ENCODE data around the gene TTC39A. TPM values are rescaled to one million over a fixed set of nuclear protein-coding genes. Genes with fewer than 3 reads are reported as not detected.

TTC39A gene
- total RNA-seq (10 to 100 TPM; 14.3 to 38.7 (median 23.2) TPM), polyA plus RNA-seq (10 to 100 TPM in 1 of 2 donors, 1 to 10 TPM in 1; 4.3 to 14.0 TPM)
- long read RNA-seq, donor 1, partial matches to known transcripts: 0 of 23 reads
- long read RNA-seq, donor 1, other reads (novel, unspliced or antisense): 22 of 23 reads
- long read RNA-seq, donor 2, partial matches to known transcripts: 7 of 30 reads
- long read RNA-seq, donor 2, other reads (novel, unspliced or antisense): 22 of 30 reads
- long read RNA-seq, donor 3, partial matches to known transcripts: 8 of 35 reads
- long read RNA-seq, donor 3, other reads (novel, unspliced or antisense): 25 of 35 reads

GRCh38 chr1:51330331-51331201, at the start of gene TTC39A:
Gene TTC39A (minus strand): TSS chr1:51330562. CDS start chr1:51330477, 85 bp downstream.
- Histone ChIP-seq H3K4me3 (peak within 1 kb of the TSS; percentile 29 to 63 (median 54)), H3K9me3 (no peaks in the 10 kb centered on the region), H3K4me1 (peaks cover 3 to 44% (median 20%) of the 10 kb centered on the region in 9 donors), H3K27ac (peak within 1 kb of the TSS; percentile 26 to 89 (median 74)), H3K36me3 (no peaks in the 10 kb centered on the region), H3K27me3 (peaks cover 0 to 27% (median 7%) of the 10 kb centered on the region in 7 donors)
- intact Hi-C loops (cut with DNase I): no loop called here
- ATAC-seq (no peak), DNase-seq (no peak)
- WGBS, 2 donors: 3 to 4% methylated on average over 55 to 87 of the region's 87 CpGs
- no peak for TF ChIP-seq CTCF (IDR thresholded peaks at IDR 0.05)

- Histone ChIP-seq H3K9me3 (peaks cover 0 to 15% (median 5%) of the 10 kb centered on the region in 11 donors), H3K4me3 (no peak overlapping the region), H3K36me3 (peaks cover 0 to 85% (median 25%) of the 10 kb centered on the region in 9 donors), H3K27ac (no peak overlapping the region), H3K4me1 (no peaks in the 10 kb centered on the region), H3K27me3 (no peaks in the 10 kb centered on the region)
- intact Hi-C loops (cut with DNase I): no loop called here
- 92 to 93% methylated on average over 6 of the region's 6 CpGs for WGBS, 2 donors
- ATAC-seq (no peak), DNase-seq (no peak)
- no peak for TF ChIP-seq CTCF (IDR thresholded peaks at IDR 0.05)
Measured at GRCh38 chr1:51378871-51379270, 48.5 kb upstream of the TTC39A start.

- Histone ChIP-seq H3K9me3 (no peaks in the 10 kb centered on the region), H3K27me3 (no peaks in the 10 kb centered on the region), H3K4me1 (no peaks in the 10 kb centered on the region), H3K36me3 (peaks cover 0 to 100% (median 36%) of the 10 kb centered on the region in 9 donors), H3K4me3 (no peak overlapping the region), H3K27ac (no peak overlapping the region)
- ATAC-seq (no peak), DNase-seq (no peak)
- intact Hi-C loops (cut with DNase I): loop anchor here in 1 of 10 donors (5.0 kb wide), 1 partner anchor 968 kb away; no protein-coding TSS in a partner anchor
- no peak for TF ChIP-seq CTCF (IDR thresholded peaks at IDR 0.05)
- WGBS, 2 donors: 90 to 95% methylated on average over 3 of the region's 3 CpGs
Measured at GRCh38 chr1:51373898-51374297, 43.5 kb upstream of the TTC39A start.

- no peak overlapping the region for H3K27ac ChIP-seq
- H3K9me3 ChIP-seq: no peaks in the 10 kb centered on the region
- no peak for DNase-seq
- H3K4me1 ChIP-seq: no peaks in the 10 kb centered on the region
- ATAC-seq: no peak
- H3K36me3 ChIP-seq: peaks cover 0 to 100% (median 36%) of the 10 kb centered on the region in 9 donors
- H3K27me3 ChIP-seq: no peaks in the 10 kb centered on the region
- intact Hi-C loops (cut with DNase I): loop anchor here in 1 of 10 donors (5.0 kb wide), 1 partner anchor 970 kb away; no protein-coding TSS in a partner anchor
- no peak for TF ChIP-seq CTCF (IDR thresholded peaks at IDR 0.05)
- no peak overlapping the region for H3K4me3 ChIP-seq
Measured at GRCh38 chr1:51372561-51372960, 42.2 kb upstream of the TTC39A start.
